ENCODE measurements around the gene RAB11B. TPM values are rescaled to one million over a fixed set of nuclear protein-coding genes. Genes with fewer than 3 reads are reported as not detected.
"Not testable (repeated sequence)": the region's sequence is repeated elsewhere in the genome, so short reads cannot be mapped to it uniquely, and the experiment has no call there.

RAB11B gene
- total and polyA plus RNA-seq, 10 of the 15 experiments (the other 5 are each of a cell fraction or from before 2014, with no cell fraction given) = 0.92 to 82.5 (median 17.9) TPM

- TF ChIP-seq ETV6 (conservative IDR thresholded peaks at IDR 0.05 in 1 of 2, IDR thresholded peaks at IDR 0.05 in 1 of 2; ENCODE audit: borderline replicate concordance in 1 of 2, low read depth in 1 of 2) = no peak
- TF ChIP-seq, protein P1, sequence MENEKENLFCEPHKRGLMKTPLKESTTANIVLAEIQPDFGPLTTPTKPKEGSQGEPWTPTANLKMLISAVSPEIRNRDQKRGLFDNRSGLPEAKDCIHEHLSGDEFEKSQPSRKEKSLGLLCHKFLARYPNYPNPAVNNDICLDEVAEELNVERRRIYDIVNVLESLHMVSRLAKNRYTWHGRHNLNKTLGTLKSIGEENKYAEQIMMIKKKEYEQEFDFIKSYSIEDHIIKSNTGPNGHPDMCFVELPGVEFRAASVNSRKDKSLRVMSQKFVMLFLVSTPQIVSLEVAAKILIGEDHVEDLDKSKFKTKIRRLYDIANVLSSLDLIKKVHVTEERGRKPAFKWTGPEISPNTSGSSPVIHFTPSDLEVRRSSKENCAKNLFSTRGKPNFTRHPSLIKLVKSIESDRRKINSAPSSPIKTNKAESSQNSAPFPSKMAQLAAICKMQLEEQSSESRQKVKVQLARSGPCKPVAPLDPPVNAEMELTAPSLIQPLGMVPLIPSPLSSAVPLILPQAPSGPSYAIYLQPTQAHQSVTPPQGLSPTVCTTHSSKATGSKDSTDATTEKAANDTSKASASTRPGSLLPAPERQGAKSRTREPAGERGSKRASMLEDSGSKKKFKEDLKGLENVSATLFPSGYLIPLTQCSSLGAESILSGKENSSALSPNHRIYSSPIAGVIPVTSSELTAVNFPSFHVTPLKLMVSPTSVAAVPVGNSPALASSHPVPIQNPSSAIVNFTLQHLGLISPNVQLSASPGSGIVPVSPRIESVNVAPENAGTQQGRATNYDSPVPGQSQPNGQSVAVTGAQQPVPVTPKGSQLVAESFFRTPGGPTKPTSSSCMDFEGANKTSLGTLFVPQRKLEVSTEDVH (IDR thresholded peaks at IDR 0.05; ENCODE audit: low read depth, partially characterized antibody) = no peak
- no peak for TF ChIP-seq IRF4 (IDR thresholded peaks at IDR 0.05; ENCODE audit: low read depth, low read length)
- no peak for TF ChIP-seq NFYA (IDR thresholded peaks at IDR 0.05; ENCODE audit: borderline replicate concordance, low read depth, low read length)
- TF ChIP-seq KAT2A (conservative IDR thresholded peaks at IDR 0.05; ENCODE audit: control insufficient read depth, low read depth, low read length) = no peak
- no peak for TF ChIP-seq NR2F1 (conservative IDR thresholded peaks at IDR 0.05)
- no peak for TF ChIP-seq MEF2A (IDR thresholded peaks at IDR 0.05; ENCODE audit: insufficient read depth, low read depth, low read length)
- TF ChIP-seq, protein P2, sequence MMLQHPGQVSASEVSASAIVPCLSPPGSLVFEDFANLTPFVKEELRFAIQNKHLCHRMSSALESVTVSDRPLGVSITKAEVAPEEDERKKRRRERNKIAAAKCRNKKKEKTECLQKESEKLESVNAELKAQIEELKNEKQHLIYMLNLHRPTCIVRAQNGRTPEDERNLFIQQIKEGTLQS (IDR thresholded peaks at IDR 0.05; ENCODE audit: borderline replicate concordance, extremely low read depth, low read depth, low read length) = no peak
- no peak for TF ChIP-seq EGR1 (IDR thresholded peaks at IDR 0.05; ENCODE audit: borderline replicate concordance in 1 of 2, low read depth in 2 of 2, low read length in 2 of 2)
- no peak for TF ChIP-seq KDM1A (IDR thresholded peaks at IDR 0.05; ENCODE audit: borderline replicate concordance)
- TF ChIP-seq MYB (IDR thresholded peaks at IDR 0.05; ENCODE audit: borderline replicate concordance, low read depth, low read length) = no peak
- TF ChIP-seq BCL11A (IDR thresholded peaks at IDR 0.05; ENCODE audit: low read depth, low read length) = no peak
- Histone ChIP-seq H3K9me3 (replicated peaks; ENCODE audit: control insufficient read depth, insufficient read depth, low read length) (no peaks in the 10 kb centered on the region), H3K79me2 (ENCODE audit: control insufficient read depth, insufficient read depth, low read length) (no peaks in the 10 kb centered on the region), H3K9ac (ENCODE audit: control insufficient read depth, insufficient read depth, low read length) (no peak overlapping the region), H3K4me2 (ENCODE audit: control insufficient read depth, insufficient read depth) (no peak overlapping the region), H3K4me3 (no peak overlapping the region), H3K27ac (ENCODE audit: control insufficient read depth, insufficient read depth) (no peak overlapping the region), H3K27me3 (replicated peaks in 1 of 2; ENCODE audit: control insufficient read depth in 2 of 2, insufficient read depth in 2 of 2, low read length in 1 of 2) (no peaks in the 10 kb centered on the region), H2AFZ (ENCODE audit: control insufficient read depth, low read depth, low read length) (no peak overlapping the region), H3K4me1 (ENCODE audit: control insufficient read depth, insufficient read depth, low read length) (no peaks in the 10 kb centered on the region), H3K36me3 (ENCODE audit: control insufficient read depth in 2 of 2, insufficient read depth in 2 of 2, low read length in 1 of 2) (no peaks in the 10 kb centered on the region), H4K20me1 (ENCODE audit: control insufficient read depth, insufficient read depth) (no peaks in the 10 kb centered on the region)
- POLR2A ChIA-PET = interaction anchor here (0.6 kb wide), 1 partner anchor 1360 kb away, joined by 3 read pairs; no protein-coding TSS in a partner anchor
- CTCF ChIA-PET = interaction anchor here (1.2 kb wide), 1 partner anchor 10 kb away, joined by 3 read pairs; the partner anchor contains the start of gene MARCHF2
- intact Hi-C loops (cut with micrococcal nuclease; ENCODE audit: unreplicated experiment) (no loop called here), in situ Hi-C loops (cut with MboI) (no loop called here)
- RAD21 ChIA-PET (ENCODE audit: unreplicated experiment) = interaction anchor here (0.6 kb wide), 1 partner anchor 251 kb away, joined by 3 read pairs; no protein-coding TSS in a partner anchor
- no peak for DNase-seq (ENCODE audit: low read depth, low spot score)
- ATAC-seq = no peak
- FAIRE-seq = no peak
- SMC1A ChIA-PET (ENCODE audit: uncharacterized antibody, unreplicated experiment) = interaction anchor here (1.2 kb wide), 1 partner anchor 38 kb away, joined by 3 read pairs; no protein-coding TSS in a partner anchor
- 60% methylated on average over 9 of the region's 9 CpGs for WGBS (ENCODE audit: insufficient coverage, insufficient replicate concordance, low lambda C conversion rate, missing lambda C conversion rate)
- BruUV-seq (replicated peaks) = no TSS peak
Measured at GRCh38 chr19:8423817-8424223, 33.7 kb downstream of the RAB11B start.

DNA sequence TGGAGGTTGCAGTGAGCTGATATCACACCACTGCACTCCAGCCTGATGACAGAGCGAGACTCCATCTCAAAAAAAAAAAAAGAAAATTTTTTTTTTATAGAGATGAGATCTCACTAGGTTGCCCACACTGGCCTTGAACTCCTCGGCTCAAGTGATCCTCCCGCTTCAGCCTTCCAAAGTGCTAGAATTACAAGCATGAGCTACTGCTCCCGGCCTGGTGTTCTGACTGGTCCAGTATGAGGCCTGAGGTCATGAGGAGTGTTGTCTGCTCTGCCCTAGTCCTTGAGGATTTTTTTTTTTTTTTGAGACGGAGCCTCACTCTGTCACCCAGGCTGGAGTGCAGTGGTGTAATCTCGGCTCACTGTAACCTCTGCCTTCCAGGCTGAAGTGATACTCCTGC is 35.2 kb downstream of the RAB11B start:
- H3K79me2 ChIP-seq (ENCODE audit: control insufficient read depth, insufficient read depth, low read length); H4K20me1 ChIP-seq (ENCODE audit: control insufficient read depth, insufficient read depth); ATAC-seq; H3K27me3 ChIP-seq (replicated peaks in 1 of 2; ENCODE audit: control insufficient read depth in 2 of 2, insufficient read depth in 2 of 2, low read length in 1 of 2); H3K4me2 ChIP-seq (ENCODE audit: control insufficient read depth, insufficient read depth); BruUV-seq (replicated peaks); H3K4me1 ChIP-seq (ENCODE audit: control insufficient read depth, insufficient read depth, low read length); H2AFZ ChIP-seq (ENCODE audit: control insufficient read depth, low read depth, low read length); RAD21 ChIA-PET (ENCODE audit: unreplicated experiment); H3K27ac ChIP-seq (ENCODE audit: control insufficient read depth, insufficient read depth); H3K36me3 ChIP-seq (ENCODE audit: control insufficient read depth in 2 of 2, insufficient read depth in 2 of 2, low read length in 1 of 2); H3K9ac ChIP-seq (ENCODE audit: control insufficient read depth, insufficient read depth, low read length); in situ Hi-C loops (cut with MboI); DNase-seq (ENCODE audit: low read depth, low spot score); intact Hi-C loops (cut with micrococcal nuclease; ENCODE audit: unreplicated experiment); H3K4me3 ChIP-seq; FAIRE-seq; SMC1A ChIA-PET (ENCODE audit: uncharacterized antibody, unreplicated experiment); H3K9me3 ChIP-seq (replicated peaks; ENCODE audit: control insufficient read depth, insufficient read depth, low read length): not testable (repeated sequence)
- ChIA-PET POLR2A (interaction anchor here (0.7 kb wide), 2 partner anchors 11 to 93 kb away, joined by 3 to 5 read pairs; no protein-coding TSS in a partner anchor), CTCF (interaction anchor here (0.6 to 1.5 kb wide), 2 partner anchors 12 to 688 kb away, joined by 3 read pairs; partner anchors contain the start of gene MARCHF2)
- 77% methylated on average over 5 of the region's 6 CpGs for WGBS (ENCODE audit: insufficient coverage, insufficient replicate concordance, low lambda C conversion rate, missing lambda C conversion rate)
